ENCODE measurements around the gene HNF1B.

The HNF1B gene

DNA sequence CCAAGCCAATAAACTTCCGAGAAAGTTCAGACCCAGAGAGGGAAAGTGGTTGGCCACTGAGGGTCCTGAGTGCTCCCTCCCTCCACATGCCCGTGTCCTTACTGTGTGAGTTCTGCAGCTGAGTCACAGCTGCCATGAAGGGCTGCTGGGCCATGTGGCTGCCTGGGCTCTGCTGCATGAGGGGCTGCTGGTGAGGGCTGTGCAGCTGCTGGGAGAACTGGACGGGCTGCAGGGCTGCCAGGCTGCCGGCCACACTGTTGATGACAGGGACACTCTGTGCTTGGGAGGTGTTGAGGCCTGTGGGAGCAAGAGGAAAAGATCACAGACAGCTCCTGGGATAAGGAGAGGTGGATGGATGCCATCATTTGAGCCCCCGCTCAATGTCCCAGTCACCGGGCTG is 44.0 kb downstream of the HNF1B start:
- Histone ChIP-seq H3K36me3 (ENCODE audit: insufficient read depth, low read length) (no peaks in the 10 kb centered on the region), H3K27ac (no peak overlapping the region), H3K4me3 (no peak overlapping the region), H3K9me3 (ENCODE audit: low read depth, low read length) (no peaks in the 10 kb centered on the region), H3K9ac (ENCODE audit: insufficient read length) (no peak overlapping the region)
- no peak for DNase-seq (ENCODE audit: low read depth, low spot score)
- TF ChIP-seq POLR2AphosphoS5 (IDR thresholded peaks at IDR 0.05; ENCODE audit: borderline replicate concordance, low read depth, low read length) (no peak), EZH2 (IDR thresholded peaks at IDR 0.05) (no peak), FOXP2 (optimal IDR thresholded peaks at IDR 0.05; ENCODE audit: control extremely low read depth, extremely low read length, insufficient read depth) (no peak)

DNA sequence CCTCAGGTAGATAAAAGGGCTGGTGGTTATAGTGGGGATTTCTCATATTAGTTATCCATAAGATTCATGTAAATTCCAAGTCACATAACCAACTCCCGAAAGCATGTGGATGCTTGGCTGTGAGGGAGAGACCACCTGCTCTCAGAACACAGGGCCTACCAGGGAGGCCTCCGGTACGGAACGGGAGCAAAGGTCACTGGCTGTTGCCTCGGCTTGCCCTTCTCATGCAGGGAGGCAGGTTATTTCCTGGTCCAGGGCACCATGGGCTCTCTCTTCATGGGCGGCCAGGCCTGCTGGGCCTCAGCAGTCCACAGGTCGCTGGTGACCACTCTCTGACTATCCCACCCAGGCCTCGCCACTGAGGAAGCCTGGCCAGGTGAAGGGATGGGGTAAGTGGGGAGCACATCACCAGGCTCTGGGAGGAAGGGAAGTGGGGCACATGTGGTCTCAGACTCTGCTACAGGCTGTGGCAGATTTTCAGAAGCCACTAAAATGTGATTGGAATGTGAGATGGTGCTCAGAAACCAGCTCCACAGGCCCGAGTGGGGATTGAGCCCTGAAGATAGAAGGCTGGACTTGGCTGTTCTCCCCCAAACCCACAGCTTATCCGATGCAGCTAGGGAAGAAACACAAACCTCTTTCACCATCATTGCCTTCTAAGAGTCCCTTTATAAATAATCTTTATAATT is 45.4 kb downstream of the HNF1B start:
- H3K9ac ChIP-seq (ENCODE audit: insufficient read length) = no peak overlapping the region
- H3K4me3 ChIP-seq = no peak overlapping the region
- DNase-seq (ENCODE audit: low read depth, low spot score) = no peak
- no peaks in the 10 kb centered on the region for H3K36me3 ChIP-seq (ENCODE audit: insufficient read depth, low read length)
- TF ChIP-seq EZH2 (IDR thresholded peaks at IDR 0.05) (no peak), FOXP2 (optimal IDR thresholded peaks at IDR 0.05; ENCODE audit: control extremely low read depth, extremely low read length, insufficient read depth) (no peak), POLR2AphosphoS5 (IDR thresholded peaks at IDR 0.05; ENCODE audit: borderline replicate concordance, low read depth, low read length) (no peak)
- H3K27ac ChIP-seq = no peak overlapping the region
- no peaks in the 10 kb centered on the region for H3K9me3 ChIP-seq (ENCODE audit: low read depth, low read length)

DNA sequence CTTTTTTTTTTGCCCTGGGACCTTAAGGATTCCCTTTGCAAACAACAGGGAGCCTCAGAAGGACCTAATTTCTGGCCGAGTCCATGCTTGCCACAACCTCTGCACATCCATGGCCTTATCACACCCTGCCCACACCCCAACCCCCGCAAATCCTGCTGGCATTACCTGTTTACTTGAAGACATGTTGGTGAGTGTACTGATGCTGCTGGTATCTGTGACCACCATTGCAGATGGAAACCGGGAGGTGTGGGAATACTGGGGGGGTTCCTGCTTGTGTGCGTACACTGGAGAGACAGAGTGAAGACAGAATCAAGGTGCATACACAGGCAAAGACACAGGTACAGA is 46.0 kb downstream of the HNF1B start:
- Histone ChIP-seq H3K36me3 (ENCODE audit: insufficient read depth, low read length) (no peaks in the 10 kb centered on the region), H3K9me3 (ENCODE audit: low read depth, low read length) (no peaks in the 10 kb centered on the region), H3K4me3 (no peak overlapping the region), H3K9ac (ENCODE audit: insufficient read length) (no peak overlapping the region), H3K27ac (no peak overlapping the region)
- no peak for DNase-seq (ENCODE audit: low read depth, low spot score)
- no peak for TF ChIP-seq POLR2AphosphoS5 (IDR thresholded peaks at IDR 0.05; ENCODE audit: borderline replicate concordance, low read depth, low read length)
- no peak for TF ChIP-seq FOXP2 (optimal IDR thresholded peaks at IDR 0.05; ENCODE audit: control extremely low read depth, extremely low read length, insufficient read depth)
- TF ChIP-seq EZH2 (IDR thresholded peaks at IDR 0.05) = no peak

DNA sequence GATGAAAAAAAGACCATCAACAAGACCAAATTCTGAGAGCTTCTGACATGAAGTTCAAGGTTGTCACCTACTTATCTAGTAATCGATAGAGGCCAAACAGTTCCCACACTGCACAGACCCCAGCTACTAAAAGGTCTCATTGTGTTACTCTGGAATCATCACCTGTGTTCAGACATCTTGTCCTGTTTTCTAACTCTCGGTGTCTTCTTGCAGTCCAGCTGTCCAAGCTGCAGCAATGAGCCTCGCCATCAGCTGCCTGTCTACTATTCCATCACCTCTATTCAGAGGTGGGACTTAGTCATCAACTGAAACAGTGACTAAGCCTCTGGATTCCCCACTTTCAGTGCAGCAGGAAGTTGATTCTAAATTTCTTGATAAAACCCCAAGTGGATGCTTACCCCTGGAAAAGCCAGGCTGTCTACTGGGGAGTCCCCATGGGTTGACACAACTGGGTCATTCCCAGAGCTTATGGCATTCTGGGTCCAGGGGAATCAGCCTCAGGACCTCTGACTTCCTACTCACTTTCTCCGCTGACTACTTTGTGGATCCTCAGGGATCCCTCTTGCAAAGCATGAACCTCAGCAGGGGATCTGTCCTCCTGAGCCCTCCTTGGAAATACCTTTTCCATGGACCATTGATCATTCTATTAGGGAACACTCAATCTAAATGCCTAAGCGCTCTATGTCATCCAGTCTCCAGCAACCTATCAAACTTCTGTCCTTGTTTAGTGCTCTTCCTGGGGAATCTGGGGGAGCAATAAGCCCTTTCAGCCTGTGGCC is 46.5 kb downstream of the HNF1B start:
- DNase-seq (ENCODE audit: low read depth, low spot score) = no peak
- Histone ChIP-seq H3K27ac (no peak overlapping the region), H3K9ac (ENCODE audit: insufficient read length) (no peak overlapping the region), H3K9me3 (ENCODE audit: low read depth, low read length) (no peaks in the 10 kb centered on the region), H3K36me3 (ENCODE audit: insufficient read depth, low read length) (no peaks in the 10 kb centered on the region), H3K4me3 (no peak overlapping the region)
- TF ChIP-seq FOXP2 (optimal IDR thresholded peaks at IDR 0.05; ENCODE audit: control extremely low read depth, extremely low read length, insufficient read depth) (no peak), EZH2 (IDR thresholded peaks at IDR 0.05) (no peak), POLR2AphosphoS5 (IDR thresholded peaks at IDR 0.05; ENCODE audit: borderline replicate concordance, low read depth, low read length) (no peak)

DNA sequence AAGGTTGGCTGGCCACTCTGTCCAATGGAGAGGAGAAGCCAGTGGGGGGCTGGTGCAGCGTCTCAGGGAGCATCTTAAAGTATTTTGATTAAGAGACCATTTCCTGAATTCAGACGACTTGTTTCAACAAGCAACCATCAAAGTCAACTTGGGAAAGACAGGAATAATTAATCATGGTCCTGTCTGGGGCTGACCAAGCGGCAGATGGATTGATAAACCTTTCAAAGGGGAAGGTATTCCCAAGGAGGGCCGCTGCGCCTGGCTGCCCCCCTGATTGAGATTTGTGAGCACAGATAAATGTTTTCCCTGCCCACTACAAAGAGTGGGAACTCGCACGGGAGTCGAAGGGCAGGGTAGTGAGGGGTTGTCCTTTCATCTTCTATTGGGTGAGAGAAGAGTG is 47.5 kb downstream of the HNF1B start:
- TF ChIP-seq EZH2 (IDR thresholded peaks at IDR 0.05) (no peak), POLR2AphosphoS5 (IDR thresholded peaks at IDR 0.05; ENCODE audit: borderline replicate concordance, low read depth, low read length) (no peak), FOXP2 (optimal IDR thresholded peaks at IDR 0.05; ENCODE audit: control extremely low read depth, extremely low read length, insufficient read depth) (no peak)

DNA sequence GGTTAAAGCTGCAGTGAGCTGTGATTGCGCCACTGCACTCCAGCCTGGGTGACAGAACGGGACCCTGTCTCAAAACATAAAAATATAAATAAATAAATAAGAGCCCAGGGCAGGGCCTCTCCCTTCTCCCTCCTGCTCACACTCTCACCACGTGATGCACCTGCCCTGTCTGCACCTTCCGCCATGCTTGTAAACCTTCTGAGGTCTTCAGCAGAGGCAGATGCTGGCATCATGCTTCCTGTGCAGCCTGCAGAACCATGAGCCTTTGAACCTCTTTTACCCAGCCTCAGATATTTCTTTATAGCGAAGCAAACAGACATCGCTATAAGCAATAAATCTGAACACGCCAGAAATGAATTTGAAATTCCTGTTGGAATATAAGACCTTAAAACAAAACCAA is 48.5 kb downstream of the HNF1B start:
- DNase-seq (ENCODE audit: low read depth, low spot score) = no peak
- no peaks in the 10 kb centered on the region for H3K36me3 ChIP-seq (ENCODE audit: insufficient read depth, low read length)
- H3K9me3 ChIP-seq (ENCODE audit: low read depth, low read length) = no peaks in the 10 kb centered on the region
- no peak overlapping the region for H3K9ac ChIP-seq (ENCODE audit: insufficient read length)
- H3K27ac ChIP-seq = no peak overlapping the region
- no peak for TF ChIP-seq POLR2AphosphoS5 (IDR thresholded peaks at IDR 0.05; ENCODE audit: borderline replicate concordance, low read depth, low read length)
- TF ChIP-seq FOXP2 (optimal IDR thresholded peaks at IDR 0.05; ENCODE audit: control extremely low read depth, extremely low read length, insufficient read depth) = no peak
- TF ChIP-seq EZH2 (IDR thresholded peaks at IDR 0.05) = no peak
- no peak overlapping the region for H3K4me3 ChIP-seq

More for the DNA sequence above, 47.5 kb downstream of the HNF1B start:
- Histone ChIP-seq H3K27ac (no peak overlapping the region), H3K4me3 (no peak overlapping the region), H3K36me3 (ENCODE audit: insufficient read depth, low read length) (no peaks in the 10 kb centered on the region), H3K9ac (ENCODE audit: insufficient read length) (no peak overlapping the region), H3K9me3 (ENCODE audit: low read depth, low read length) (no peaks in the 10 kb centered on the region)
- DNase-seq (ENCODE audit: low read depth, low spot score) = no peak

DNA sequence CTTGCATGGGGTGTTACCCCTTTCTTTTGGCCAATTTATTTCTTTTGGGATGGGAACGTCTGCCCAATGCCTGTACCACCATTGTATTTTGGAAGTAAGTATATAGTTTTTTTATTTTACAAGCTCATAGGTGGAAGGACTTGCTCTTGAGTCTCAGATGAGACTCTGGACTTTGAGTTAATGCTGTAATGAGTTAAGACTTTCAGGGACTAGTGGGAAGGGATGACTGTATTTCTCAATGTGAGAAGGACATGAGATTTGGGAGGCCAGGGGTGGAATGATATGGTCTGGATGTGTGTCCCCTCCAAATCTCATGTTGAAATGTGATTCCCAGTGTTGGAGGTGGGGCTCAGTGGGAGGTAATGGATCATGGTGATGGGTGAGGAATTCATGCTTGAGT is 49.1 kb downstream of the HNF1B start:
- no peak for TF ChIP-seq EZH2 (IDR thresholded peaks at IDR 0.05)
- no peak for TF ChIP-seq POLR2AphosphoS5 (IDR thresholded peaks at IDR 0.05; ENCODE audit: borderline replicate concordance, low read depth, low read length)
- TF ChIP-seq FOXP2 (optimal IDR thresholded peaks at IDR 0.05; ENCODE audit: control extremely low read depth, extremely low read length, insufficient read depth) = no peak
- H3K9ac ChIP-seq (ENCODE audit: insufficient read length) = no peak overlapping the region

DNA sequence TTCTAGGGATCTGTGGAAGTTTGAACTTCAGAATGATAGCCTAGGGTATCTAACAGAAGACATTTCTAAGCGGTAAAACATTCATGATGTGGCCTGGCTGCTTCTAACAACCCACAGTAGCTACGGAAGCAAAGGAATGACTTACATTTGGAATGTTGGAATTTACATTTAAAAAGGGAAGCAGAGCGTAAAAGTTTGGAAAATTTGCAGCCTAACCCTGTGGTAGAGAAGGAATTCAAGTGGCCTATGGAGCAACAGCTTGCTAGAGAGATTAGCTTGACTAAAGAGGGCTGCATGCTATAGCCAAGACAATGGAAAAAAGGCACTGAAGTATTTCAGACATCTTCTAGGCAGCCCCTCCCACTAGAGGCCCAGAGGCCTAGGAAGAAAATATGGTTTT is 50.1 kb downstream of the HNF1B start:
- H3K4me3 ChIP-seq = no peak overlapping the region
- DNase-seq (ENCODE audit: low read depth, low spot score) = no peak
- H3K27ac ChIP-seq = no peak overlapping the region
- no peak overlapping the region for H3K9ac ChIP-seq (ENCODE audit: insufficient read length)
- TF ChIP-seq EZH2 (IDR thresholded peaks at IDR 0.05) (no peak), FOXP2 (optimal IDR thresholded peaks at IDR 0.05; ENCODE audit: control extremely low read depth, extremely low read length, insufficient read depth) (no peak), POLR2AphosphoS5 (IDR thresholded peaks at IDR 0.05; ENCODE audit: borderline replicate concordance, low read depth, low read length) (no peak)
- no peaks in the 10 kb centered on the region for H3K36me3 ChIP-seq (ENCODE audit: insufficient read depth, low read length)
- no peaks in the 10 kb centered on the region for H3K9me3 ChIP-seq (ENCODE audit: low read depth, low read length)

More for the DNA sequence above, 49.1 kb downstream of the HNF1B start:
- Histone ChIP-seq H3K9me3 (ENCODE audit: low read depth, low read length) (no peaks in the 10 kb centered on the region), H3K36me3 (ENCODE audit: insufficient read depth, low read length) (no peaks in the 10 kb centered on the region), H3K27ac (no peak overlapping the region), H3K4me3 (no peak overlapping the region)
- DNase-seq (ENCODE audit: low read depth, low spot score) = no peak
